ENCODE data around the gene WDR86.

Gene WDR86

DNA sequence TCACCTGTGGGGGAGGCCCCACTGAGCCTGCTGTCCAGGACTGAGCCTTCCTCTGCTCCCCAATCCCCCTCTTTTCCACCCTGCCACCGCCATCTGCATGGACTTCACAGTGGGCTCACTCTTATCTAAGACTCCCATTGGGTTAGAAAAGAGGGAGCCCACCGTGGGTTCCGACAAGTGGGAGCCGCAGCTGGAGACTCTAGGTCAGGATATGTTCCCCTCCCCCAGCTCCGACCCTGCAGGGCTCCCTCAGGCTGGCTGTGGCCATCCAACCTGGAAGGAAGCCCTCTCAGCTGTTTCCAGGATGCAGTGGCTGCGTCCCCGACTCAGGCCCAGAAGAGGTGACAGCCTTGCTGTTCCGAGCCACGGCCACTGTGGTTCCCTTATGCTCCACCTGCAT is 4.8 kb downstream of the WDR86 start:
- no peak for DNase-seq (ENCODE audit: low spot score)
- TF ChIP-seq, protein P1, sequence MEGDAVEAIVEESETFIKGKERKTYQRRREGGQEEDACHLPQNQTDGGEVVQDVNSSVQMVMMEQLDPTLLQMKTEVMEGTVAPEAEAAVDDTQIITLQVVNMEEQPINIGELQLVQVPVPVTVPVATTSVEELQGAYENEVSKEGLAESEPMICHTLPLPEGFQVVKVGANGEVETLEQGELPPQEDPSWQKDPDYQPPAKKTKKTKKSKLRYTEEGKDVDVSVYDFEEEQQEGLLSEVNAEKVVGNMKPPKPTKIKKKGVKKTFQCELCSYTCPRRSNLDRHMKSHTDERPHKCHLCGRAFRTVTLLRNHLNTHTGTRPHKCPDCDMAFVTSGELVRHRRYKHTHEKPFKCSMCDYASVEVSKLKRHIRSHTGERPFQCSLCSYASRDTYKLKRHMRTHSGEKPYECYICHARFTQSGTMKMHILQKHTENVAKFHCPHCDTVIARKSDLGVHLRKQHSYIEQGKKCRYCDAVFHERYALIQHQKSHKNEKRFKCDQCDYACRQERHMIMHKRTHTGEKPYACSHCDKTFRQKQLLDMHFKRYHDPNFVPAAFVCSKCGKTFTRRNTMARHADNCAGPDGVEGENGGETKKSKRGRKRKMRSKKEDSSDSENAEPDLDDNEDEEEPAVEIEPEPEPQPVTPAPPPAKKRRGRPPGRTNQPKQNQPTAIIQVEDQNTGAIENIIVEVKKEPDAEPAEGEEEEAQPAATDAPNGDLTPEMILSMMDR (IDR thresholded peaks at IDR 0.05; ENCODE audit: extremely low read depth, missing control alignments), result no peak

DNA sequence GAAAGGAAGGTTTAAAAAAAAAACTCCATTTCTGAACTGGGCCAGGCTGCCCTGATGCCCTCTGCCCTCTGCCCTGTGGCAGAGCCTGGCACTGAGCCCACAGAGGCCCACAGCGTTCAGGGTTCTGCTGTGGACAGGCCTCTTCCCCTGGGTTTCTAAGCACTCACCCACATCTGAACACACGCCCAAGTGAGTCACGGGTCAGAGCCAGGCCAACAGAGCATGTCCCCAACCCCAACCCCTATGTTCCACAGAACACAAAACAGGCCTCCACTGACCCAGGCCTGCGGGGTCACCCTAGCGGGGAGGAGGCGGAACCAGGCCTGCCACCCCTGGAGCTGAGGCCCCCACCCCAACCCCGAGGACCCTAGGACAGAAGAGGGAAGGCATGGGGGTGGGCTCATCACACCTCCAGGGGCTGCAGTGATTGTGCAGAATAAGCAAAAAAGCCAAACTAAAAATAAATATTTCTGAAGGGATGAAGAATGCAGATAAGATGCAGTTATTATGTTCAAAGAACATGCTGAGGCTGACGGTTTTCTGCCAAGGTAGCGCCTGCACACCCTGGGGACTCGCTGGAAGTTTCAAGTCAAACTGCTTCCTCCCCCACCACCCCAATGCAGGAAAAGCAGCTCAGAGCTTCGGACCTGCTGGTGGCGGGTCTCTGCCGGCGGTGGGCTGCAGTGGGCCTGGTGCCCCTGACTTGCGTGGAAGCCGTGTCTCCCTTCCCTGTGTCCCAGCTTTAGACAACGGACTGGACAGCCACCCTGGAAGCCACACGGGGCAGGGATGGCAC is 5.4 kb downstream of the WDR86 start:
- no peak for DNase-seq (ENCODE audit: low spot score)
- TF ChIP-seq, protein P1 (IDR thresholded peaks at IDR 0.05; ENCODE audit: extremely low read depth, missing control alignments), result no peak

DNA sequence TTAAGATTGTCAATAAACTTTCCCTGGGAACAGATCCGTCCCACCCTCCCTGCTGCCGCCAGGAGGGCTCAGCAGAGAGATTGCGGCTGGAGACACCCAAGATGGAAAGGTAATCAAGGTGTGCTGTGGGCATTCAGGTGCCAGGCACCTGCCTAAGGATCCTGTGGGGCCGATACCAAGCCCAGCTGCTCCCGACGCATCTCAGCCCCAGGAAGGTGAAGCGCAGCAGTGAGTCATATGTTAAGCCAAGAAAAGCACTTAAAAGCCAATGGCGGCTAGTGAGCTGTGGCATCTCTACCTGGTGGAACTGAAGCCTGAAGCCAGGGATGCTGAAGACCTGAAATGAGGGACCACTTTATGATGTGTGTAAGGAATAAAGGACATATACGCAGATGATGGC is 6.1 kb downstream of the WDR86 start:
- TF ChIP-seq, protein P1 (IDR thresholded peaks at IDR 0.05; ENCODE audit: extremely low read depth, missing control alignments), result no peak
- no peak for DNase-seq (ENCODE audit: low spot score)

DNA sequence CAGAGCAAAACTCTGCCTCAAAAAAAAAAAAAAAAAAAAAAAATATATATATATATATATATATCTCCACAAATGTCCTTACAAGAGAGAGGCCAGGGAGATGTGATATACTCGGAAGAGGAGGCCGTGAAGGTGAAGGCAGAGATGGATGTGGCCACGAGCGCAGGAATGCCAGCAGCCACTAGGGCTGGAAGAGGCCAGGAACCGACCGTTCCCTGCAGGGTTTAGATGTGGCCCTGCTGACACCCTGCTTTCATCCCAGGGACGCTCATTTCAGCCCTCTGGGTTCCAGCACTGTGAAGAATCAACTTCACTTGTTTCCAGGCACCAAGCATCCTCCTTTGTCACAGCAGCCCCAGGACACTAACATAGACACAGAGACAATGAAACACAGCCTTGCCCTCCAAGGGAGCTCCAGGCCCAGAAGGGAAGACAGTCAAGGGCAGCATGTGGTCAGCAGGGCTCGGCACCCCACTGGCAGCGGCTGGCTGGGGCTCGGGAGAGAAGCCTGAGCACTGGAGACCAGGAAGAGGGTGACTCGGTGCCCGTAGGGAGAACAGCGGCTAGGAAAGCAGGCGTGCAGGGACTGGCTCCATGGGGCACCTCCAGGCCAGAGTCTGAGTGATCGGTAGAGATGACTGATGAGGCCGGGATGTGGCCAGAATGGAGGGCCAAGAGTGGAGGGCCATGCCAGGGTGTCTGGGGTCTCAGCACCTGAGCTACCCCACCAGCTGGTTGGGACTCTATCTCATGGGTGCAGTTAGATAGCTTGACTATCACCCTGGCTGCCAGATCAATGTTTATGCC is 7.6 kb downstream of the WDR86 start:
- TF ChIP-seq, protein P1 (IDR thresholded peaks at IDR 0.05; ENCODE audit: extremely low read depth, missing control alignments), result no peak
- DNase-seq (ENCODE audit: low spot score), result no peak

DNA sequence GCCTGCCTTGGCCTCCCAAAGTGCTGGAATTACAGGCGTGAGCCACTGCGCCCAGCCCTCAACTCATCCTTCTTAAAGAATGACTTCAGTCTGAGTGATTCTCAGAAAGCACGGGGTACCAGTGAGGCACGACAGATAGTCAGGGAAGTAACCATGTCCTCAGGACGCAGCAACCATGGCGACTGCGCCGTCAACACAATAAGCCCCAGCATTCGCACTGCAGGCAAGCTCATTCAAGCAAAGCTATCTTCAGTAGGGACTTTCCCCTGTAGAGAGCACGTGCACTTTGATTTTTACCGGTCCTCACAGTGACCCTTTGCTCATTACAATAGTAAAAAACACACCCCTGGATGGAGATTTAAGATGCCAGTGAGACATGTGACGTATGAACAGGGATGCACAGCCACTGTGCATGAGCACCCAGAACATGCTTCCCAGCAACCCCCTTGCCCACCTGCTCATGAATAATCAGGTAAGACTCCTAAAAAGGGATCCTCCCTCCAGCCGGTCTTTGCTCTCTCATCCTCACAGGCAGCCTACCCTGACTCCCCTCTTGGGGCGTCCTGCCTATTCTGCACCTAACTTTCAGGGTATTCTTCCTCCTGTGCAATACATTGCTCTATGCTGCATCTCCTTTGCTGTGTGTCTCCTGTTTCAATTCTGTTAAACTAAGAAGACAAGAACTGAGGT is 9.1 kb downstream of the WDR86 start:
- TF ChIP-seq, protein P1 (IDR thresholded peaks at IDR 0.05; ENCODE audit: extremely low read depth, missing control alignments), result no peak
- DNase-seq (ENCODE audit: low spot score), result peak; percentile 70

DNA sequence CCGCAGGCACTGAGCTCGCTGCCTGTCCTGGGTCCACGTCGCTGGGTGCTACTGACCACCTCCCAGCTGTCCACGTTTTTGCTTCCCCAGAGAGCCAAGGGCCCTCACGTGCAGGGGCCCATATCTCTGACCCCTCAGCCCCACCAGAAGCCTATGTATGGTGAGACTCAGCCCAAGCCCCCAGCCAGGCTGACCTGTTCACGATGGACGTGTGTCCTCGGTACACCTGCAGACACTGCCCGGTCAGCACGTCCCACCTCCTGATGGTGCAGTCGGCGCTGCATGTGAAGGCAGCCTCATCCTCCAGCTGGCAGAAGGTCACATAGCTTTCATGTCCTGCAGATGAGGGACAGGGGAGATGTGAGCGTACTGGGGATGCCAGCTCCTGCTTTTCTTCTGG is 9.9 kb downstream of the WDR86 start:
- no peak for DNase-seq (ENCODE audit: low spot score)
- TF ChIP-seq, protein P1 (IDR thresholded peaks at IDR 0.05; ENCODE audit: extremely low read depth, missing control alignments), result no peak

DNA sequence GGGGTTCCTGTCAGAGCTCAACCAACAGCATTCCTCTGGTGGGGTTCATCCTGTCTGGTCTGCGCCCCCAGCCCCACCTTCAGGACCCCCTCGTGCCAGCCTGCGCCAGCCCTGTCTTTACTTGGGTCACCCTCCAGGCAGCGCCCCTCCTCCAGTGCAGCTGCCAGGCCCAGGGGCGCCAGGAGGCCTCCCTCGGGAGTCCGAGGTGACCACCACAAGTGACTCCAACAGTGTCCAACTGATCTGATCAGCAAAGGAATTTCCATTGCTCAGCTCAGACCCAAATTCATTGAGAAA is 10.6 kb downstream of the WDR86 start:
- TF ChIP-seq, protein P1 (IDR thresholded peaks at IDR 0.05; ENCODE audit: extremely low read depth, missing control alignments), result no peak
- DNase-seq (ENCODE audit: low spot score), result no peak

Data from GM20000 (cell line).